Fibroblast of lung (primary cell): ENCODE data around the gene THEM5.

Experiments
- CTCF ChIP-seq, 2 donors: IDR thresholded peaks in 1 of 2; conservative IDR thresholded peaks in 1 of 2; 1 replicate in 1 of 2; 2 replicates in 1 of 2; pipeline ENCODE4 v1.5.1; 2011 to 2012; ENCODE audit warnings: low read length in 2 of 2, control low read depth in 1 of 2, inconsistent platforms in 1 of 2, low read depth in 1 of 2, mild to moderate bottlenecking in 1 of 2
- EZH2 ChIP-seq: IDR thresholded peaks from 2 replicates; pipeline ENCODE4 v1.5.1; 2012; ENCODE audit warnings: low read length, control low read depth, mild to moderate bottlenecking; ENCODE audit errors: missing control alignments

GRCh38 chr1:151851886-151852285 is 1.6 kb downstream of the THEM5 start:
- TF ChIP-seq CTCF (conservative IDR thresholded peaks at IDR 0.05 in 1 of 2, IDR thresholded peaks at IDR 0.05 in 1 of 2; ENCODE audit: low read depth in 1 of 2, low read length in 2 of 2), result no peak
- TF ChIP-seq EZH2, result peak; percentile 29
